Nephron (organoid): Measurements from ENCODE around the gene CNTNAP2.

Experiments
- H3K27ac Mint-ChIP-seq, 3 experiments: 2 replicates each; pipeline ENCODE4 v1.8.0; 2020; ENCODE audit warnings: mixed read lengths in 3 of 3, mild to moderate bottlenecking in 2 of 3, moderate library complexity in 1 of 3
- H3K27me3 Mint-ChIP-seq: 2 replicates; pipeline ENCODE4 v1.8.0; 2021; ENCODE audit warnings: low read depth, mild to moderate bottlenecking, moderate library complexity, mixed read lengths
- H3K36me3 Mint-ChIP-seq: 2 replicates; pipeline ENCODE4 v1.8.0; 2020; ENCODE audit warnings: low read depth, mixed read lengths
- H3K4me1 Mint-ChIP-seq: 2 replicates; pipeline ENCODE4 v1.8.0; 2020; ENCODE audit warnings: mixed read lengths
- H3K4me3 Mint-ChIP-seq, 3 experiments: 2 replicates each; pipeline ENCODE4 v1.8.0; 2020; ENCODE audit warnings: mild to moderate bottlenecking in 3 of 3, mixed read lengths in 3 of 3, moderate library complexity in 2 of 3
- H3K9me3 Mint-ChIP-seq: 2 replicates; pipeline ENCODE4 v1.8.0; 2020; ENCODE audit warnings: mixed read lengths
- CTCF ChIP-seq, 3 experiments: fragments of 200-600 bp; sonication (generic); IDR thresholded peaks; one replicate each; pipeline ENCODE4 v1.5.0; 2021; ENCODE audit warnings: antibody characterized with exemption in 3 of 3; ENCODE audit not compliant: unreplicated experiment in 3 of 3

CNTNAP2 gene

GRCh38 chr7:147563669-147564068 is 1447.1 kb downstream of the CNTNAP2 start:
- H3K27ac Mint-ChIP-seq: no peak overlapping the region
- H3K9me3 Mint-ChIP-seq: peaks cover 2% of the 10 kb centered on the region
- H3K27me3 Mint-ChIP-seq: peaks cover 3% of the 10 kb centered on the region
- H3K36me3 Mint-ChIP-seq: no peaks in the 10 kb centered on the region
- H3K4me1 Mint-ChIP-seq: peaks cover 3% of the 10 kb centered on the region
- H3K4me3 Mint-ChIP-seq: no peak overlapping the region
- TF ChIP-seq CTCF (IDR thresholded peaks at IDR 0.05; ENCODE audit: unreplicated experiment in 3 of 3): no peak

GRCh38 chr7:147564786-147565476 is 1448.3 kb downstream of the CNTNAP2 start:
- TF ChIP-seq CTCF (IDR thresholded peaks at IDR 0.05; ENCODE audit: unreplicated experiment in 3 of 3): no peak
- Mint-ChIP-seq H3K27ac (no peak overlapping the region), H3K36me3 (no peaks in the 10 kb centered on the region), H3K9me3 (peaks cover 2% of the 10 kb centered on the region), H3K27me3 (peaks cover 3% of the 10 kb centered on the region), H3K4me1 (peaks cover 6% of the 10 kb centered on the region), H3K4me3 (no peak overlapping the region)

GRCh38 chr7:147567043-147567442 is 1450.4 kb downstream of the CNTNAP2 start:
- H3K9me3 Mint-ChIP-seq: peaks cover 2% of the 10 kb centered on the region
- TF ChIP-seq CTCF (IDR thresholded peaks at IDR 0.05; ENCODE audit: unreplicated experiment in 3 of 3): no peak
- no peak overlapping the region for H3K27ac Mint-ChIP-seq
- no peaks in the 10 kb centered on the region for H3K36me3 Mint-ChIP-seq
- H3K27me3 Mint-ChIP-seq: peaks cover 3% of the 10 kb centered on the region
- no peak overlapping the region for H3K4me3 Mint-ChIP-seq
- H3K4me1 Mint-ChIP-seq: peaks cover 6% of the 10 kb centered on the region

DNA sequence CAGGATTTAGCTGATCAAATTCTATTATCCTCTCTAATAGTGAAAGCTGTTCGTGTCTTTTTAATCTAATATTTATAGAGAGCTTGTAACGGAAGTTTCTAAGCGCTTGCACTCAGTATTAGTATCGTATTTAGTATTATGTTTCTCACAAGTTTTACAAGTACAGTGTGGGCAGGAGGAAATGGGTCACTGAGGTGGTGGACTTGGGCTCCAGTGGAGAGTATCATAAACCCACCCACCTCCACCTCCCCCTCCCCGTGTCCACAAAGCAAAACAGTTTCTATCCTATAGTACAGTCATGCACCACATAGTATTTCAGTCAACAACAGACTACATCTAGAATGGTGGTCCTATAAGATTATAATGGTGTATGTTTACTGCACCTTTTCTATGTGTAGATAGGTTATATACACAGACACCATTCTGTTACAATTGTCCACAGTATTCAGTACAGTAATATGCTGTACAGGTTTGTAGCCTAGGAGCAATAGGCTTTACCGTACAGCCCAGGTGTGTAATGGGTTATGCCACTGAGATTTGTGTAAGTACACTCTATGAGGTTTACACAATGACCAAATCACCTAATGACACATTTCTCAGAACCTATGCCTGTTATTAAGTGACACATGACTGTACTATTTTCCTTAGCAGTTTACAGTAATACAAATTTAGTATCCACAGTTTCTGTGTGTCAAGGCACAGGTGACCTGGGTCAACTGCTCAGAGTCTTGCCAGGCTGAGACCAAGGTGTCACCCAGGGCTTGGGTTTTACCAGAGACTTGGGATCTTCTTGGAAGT is 1452.7 kb downstream of the CNTNAP2 start:
- no peak overlapping the region for H3K4me3 Mint-ChIP-seq
- TF ChIP-seq CTCF (IDR thresholded peaks at IDR 0.05; ENCODE audit: unreplicated experiment in 3 of 3): no peak
- H3K27ac Mint-ChIP-seq: peak overlapping the region; percentile 3 to 61 (median 24)
- no peaks in the 10 kb centered on the region for H3K9me3 Mint-ChIP-seq
- peaks cover 6% of the 10 kb centered on the region for H3K4me1 Mint-ChIP-seq
- peaks cover 3% of the 10 kb centered on the region for H3K27me3 Mint-ChIP-seq
- H3K36me3 Mint-ChIP-seq: no peaks in the 10 kb centered on the region

DNA sequence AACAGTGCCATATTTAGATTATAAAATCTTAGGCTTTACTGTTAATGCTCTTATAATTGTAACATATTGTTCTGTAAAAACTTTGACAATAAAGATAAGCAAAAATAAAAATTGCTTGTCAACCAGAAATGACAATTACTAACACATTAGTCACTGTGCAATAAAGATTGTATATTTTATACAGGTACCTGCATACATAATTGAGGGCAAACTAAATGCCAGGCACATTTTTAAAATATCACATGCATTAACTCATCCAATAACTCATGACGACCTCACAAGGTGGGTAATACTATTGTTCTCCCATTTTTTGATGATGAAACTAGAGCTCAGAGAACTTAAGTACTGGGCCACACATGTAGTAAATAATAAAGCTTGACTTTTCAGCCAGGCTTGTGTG is 1453.8 kb downstream of the CNTNAP2 start:
- peaks cover 3% of the 10 kb centered on the region for H3K27me3 Mint-ChIP-seq
- no peaks in the 10 kb centered on the region for H3K36me3 Mint-ChIP-seq
- no peaks in the 10 kb centered on the region for H3K9me3 Mint-ChIP-seq
- no peak for TF ChIP-seq CTCF (IDR thresholded peaks at IDR 0.05; ENCODE audit: unreplicated experiment in 3 of 3)
- peaks cover 6% of the 10 kb centered on the region for H3K4me1 Mint-ChIP-seq
- H3K4me3 Mint-ChIP-seq: no peak overlapping the region
- peak overlapping the region in 1 of 3 experiments; percentile 61 for H3K27ac Mint-ChIP-seq
